Calu3 (cell line): Measurements from ENCODE around the gene AMBRA1. TPM values are rescaled to one million over a fixed set of nuclear protein-coding genes. Genes with fewer than 3 reads are reported as not detected.
A peak's percentile ranks its signal among the peaks of the same experiment; 100 is the strongest.

Experiments used
- BruUV-seq: library from RNA; stranded (reverse); fragments of 400-500 nt; replicated peaks from 2 replicates; lab custom pipeline; 2021; lab: Mats Ljungman, UMichigan
- CTCF ChIA-PET: fragments of 300-600 bp; sonication (Branson Sonifier 250); formaldehyde crosslinking; loops from one replicate; lab custom pipeline; 2022; ENCODE audit warnings: antibody characterized with exemption; lab: Charles Lee
- DNase-seq: peaks from one replicate; pipeline ENCODE4 v3.0.0; 2022
- H3K27ac Mint-ChIP-seq: one replicate; pipeline ENCODE4 v1.8.0; 2022; ENCODE audit warnings: mixed read lengths; ENCODE audit not compliant: unreplicated experiment
- H3K27me3 Mint-ChIP-seq: one replicate; pipeline ENCODE4 v1.8.0; 2022; ENCODE audit warnings: mixed read lengths; ENCODE audit not compliant: unreplicated experiment
- H3K36me3 Mint-ChIP-seq: one replicate; pipeline ENCODE4 v1.8.0; 2022; ENCODE audit warnings: mild to moderate bottlenecking, moderate library complexity, mixed read lengths; ENCODE audit not compliant: insufficient read depth, unreplicated experiment
- H3K4me1 Mint-ChIP-seq: one replicate; pipeline ENCODE4 v1.8.0; 2022; ENCODE audit warnings: mild to moderate bottlenecking, low read depth, mixed read lengths; ENCODE audit not compliant: unreplicated experiment
- H3K4me3 Mint-ChIP-seq: one replicate; pipeline ENCODE4 v1.8.0; 2022; ENCODE audit warnings: mild to moderate bottlenecking, low read depth, moderate library complexity, mixed read lengths; ENCODE audit not compliant: unreplicated experiment
- H3K9me3 Mint-ChIP-seq: one replicate; pipeline ENCODE4 v1.8.0; 2022; ENCODE audit warnings: low read depth, mixed read lengths; ENCODE audit not compliant: unreplicated experiment
- intact Hi-C: fragments of 100-400 bp; cut with micrococcal nuclease; formaldehyde crosslinking; loops from one replicate; pipeline ENCODE4 v1.10.0; 2022; ENCODE audit not compliant: unreplicated experiment
- total RNA-seq: library from RNA; stranded (reverse); gene quantifications from 2 replicates; pipeline ENCODE4 v1.2.3, GENCODE V29; 2022
- TF ChIP-seq, protein P1 (sequence below): fragments of 200-600 bp; IDR thresholded peaks from one replicate; pipeline ENCODE4 v1.8.0; 2022; ENCODE audit warnings: antibody characterized with exemption; ENCODE audit not compliant: unreplicated experiment

Gene AMBRA1
- total RNA-seq, 1 experiment from 2014 or later, result 35.0 TPM

DNA sequence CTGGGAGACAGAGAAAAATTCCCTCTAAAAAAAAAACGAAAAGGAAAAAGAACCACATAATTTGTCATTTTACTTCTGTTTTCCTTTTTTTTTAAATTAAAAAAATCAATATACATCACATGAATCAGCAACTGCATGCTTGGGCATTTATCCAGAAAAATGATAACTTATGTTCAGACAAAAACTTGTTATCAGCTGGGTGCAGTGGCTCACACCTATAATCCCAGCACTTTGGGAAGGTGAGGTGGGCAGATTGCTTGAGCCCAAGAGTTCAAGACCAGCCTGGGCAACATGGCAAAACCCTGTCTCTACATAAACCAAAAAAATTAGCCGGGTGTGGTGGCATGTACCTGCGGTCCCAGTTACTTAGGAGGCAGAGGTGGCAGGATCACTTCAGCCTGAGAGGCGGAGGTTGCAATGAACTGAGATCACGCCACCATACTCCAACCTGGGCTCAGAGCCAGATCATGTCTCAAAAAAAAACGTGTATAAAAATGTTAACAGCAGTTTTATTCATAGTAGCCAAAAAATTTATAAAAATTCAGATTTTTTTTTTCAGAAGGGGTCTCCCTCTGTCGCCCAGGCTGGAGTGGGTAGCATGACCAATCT is 28.5 kb downstream of the AMBRA1 start:
- CTCF ChIA-PET, result no interaction called here
- TF ChIP-seq, protein P1, sequence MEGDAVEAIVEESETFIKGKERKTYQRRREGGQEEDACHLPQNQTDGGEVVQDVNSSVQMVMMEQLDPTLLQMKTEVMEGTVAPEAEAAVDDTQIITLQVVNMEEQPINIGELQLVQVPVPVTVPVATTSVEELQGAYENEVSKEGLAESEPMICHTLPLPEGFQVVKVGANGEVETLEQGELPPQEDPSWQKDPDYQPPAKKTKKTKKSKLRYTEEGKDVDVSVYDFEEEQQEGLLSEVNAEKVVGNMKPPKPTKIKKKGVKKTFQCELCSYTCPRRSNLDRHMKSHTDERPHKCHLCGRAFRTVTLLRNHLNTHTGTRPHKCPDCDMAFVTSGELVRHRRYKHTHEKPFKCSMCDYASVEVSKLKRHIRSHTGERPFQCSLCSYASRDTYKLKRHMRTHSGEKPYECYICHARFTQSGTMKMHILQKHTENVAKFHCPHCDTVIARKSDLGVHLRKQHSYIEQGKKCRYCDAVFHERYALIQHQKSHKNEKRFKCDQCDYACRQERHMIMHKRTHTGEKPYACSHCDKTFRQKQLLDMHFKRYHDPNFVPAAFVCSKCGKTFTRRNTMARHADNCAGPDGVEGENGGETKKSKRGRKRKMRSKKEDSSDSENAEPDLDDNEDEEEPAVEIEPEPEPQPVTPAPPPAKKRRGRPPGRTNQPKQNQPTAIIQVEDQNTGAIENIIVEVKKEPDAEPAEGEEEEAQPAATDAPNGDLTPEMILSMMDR, result no peak
- intact Hi-C loops, result no loop called here
- Mint-ChIP-seq H3K36me3 (no peaks in the 10 kb centered on the region), H3K9me3 (no peaks in the 10 kb centered on the region), H3K27ac (no peak overlapping the region), H3K4me1 (peaks cover 24% of the 10 kb centered on the region), H3K4me3 (no peak overlapping the region), H3K27me3 (no peaks in the 10 kb centered on the region)
- BruUV-seq, result no TSS peak
- DNase-seq, result no peak

DNA sequence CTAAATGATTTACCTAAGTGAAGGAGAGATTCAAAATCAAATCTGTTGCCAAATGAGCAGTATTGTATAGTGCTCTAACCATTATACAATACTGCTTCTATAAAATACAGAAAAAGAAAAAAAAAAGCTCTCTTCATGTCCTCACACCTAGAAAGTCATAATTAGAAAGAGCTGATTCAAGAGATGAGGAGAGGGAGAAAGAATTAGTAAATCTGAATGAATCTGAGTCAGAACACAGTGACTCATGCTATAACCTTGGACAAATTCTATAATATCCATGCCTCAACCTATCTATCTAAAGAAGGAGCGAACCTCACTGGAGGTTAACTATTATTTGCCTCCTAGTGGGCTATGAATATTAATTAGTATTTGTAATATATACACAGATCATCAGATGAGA is 29.4 kb downstream of the AMBRA1 start:
- Mint-ChIP-seq H3K4me3 (no peak overlapping the region), H3K9me3 (no peaks in the 10 kb centered on the region), H3K4me1 (peaks cover 33% of the 10 kb centered on the region), H3K36me3 (no peaks in the 10 kb centered on the region), H3K27ac (no peak overlapping the region), H3K27me3 (no peaks in the 10 kb centered on the region)
- TF ChIP-seq, protein P1, result no peak
- intact Hi-C loops, result no loop called here
- CTCF ChIA-PET, result interaction anchor here (0.6 to 1.0 kb wide), 3 partner anchors 10 to 540 kb away, joined by 3 read pairs; no protein-coding TSS in a partner anchor
- no peak for DNase-seq
- no TSS peak for BruUV-seq

DNA sequence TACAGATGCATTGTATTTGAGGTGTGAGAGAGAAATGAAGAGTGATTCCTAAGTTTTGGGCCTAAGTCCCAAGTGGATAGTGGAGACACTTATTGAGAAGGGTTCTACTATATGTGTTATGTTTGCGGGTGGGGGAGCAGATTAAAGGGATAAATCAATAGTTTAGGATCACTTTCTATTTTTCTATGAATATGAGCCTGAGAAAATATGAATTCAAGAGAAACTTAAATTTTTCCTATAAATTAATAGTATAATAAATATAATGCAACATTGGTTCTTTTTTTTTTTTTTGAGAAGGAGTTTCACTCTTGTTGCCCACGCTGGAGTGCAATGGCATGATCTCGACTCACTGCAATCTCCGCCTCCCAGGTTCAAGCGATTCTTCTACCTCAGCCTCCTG is 31.3 kb downstream of the AMBRA1 start:
- H3K36me3 Mint-ChIP-seq, result peaks cover 7% of the 10 kb centered on the region
- no peak for DNase-seq
- H3K9me3 Mint-ChIP-seq, result no peaks in the 10 kb centered on the region
- no peaks in the 10 kb centered on the region for H3K27me3 Mint-ChIP-seq
- BruUV-seq, result no TSS peak
- peak overlapping the region; percentile 7 for H3K27ac Mint-ChIP-seq
- H3K4me3 Mint-ChIP-seq, result no peak overlapping the region
- H3K4me1 Mint-ChIP-seq, result peaks cover 48% of the 10 kb centered on the region
- intact Hi-C loops, result no loop called here
- CTCF ChIA-PET, result no interaction called here
- TF ChIP-seq, protein P1, result no peak

DNA sequence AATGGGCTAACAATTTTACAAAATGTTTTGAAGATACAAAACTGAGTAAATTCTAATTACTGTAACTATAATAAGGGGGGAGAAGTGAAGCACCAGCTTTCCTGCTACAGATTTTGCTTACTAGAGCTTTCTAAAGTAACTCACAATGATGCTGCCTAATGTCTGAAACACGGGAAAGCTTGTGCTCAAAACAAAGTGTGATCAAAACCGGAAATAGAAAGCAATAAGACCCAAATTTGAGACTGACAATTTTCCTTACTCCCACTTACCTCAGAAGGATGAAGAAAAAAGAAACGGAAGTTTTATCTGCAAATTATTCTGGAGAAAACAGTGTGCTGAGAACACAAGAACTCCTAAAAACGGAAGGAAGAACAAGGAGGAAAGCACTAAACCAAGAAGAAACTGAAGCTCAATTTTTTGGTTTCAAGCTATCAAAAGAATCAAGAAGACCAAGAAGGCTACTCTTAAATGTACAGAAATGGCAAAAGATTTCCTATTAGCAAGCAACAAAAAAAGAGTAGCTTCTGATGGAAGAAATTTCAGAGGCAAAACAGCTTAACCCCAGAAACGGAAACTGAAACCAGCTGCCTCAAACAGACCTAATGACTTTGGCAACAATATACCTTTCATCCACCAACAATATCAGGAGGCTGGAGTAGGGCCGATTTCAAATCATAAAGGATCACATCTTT is 33.4 kb downstream of the AMBRA1 start:
- TSS peak; percentile 68 for BruUV-seq
- peaks cover 54% of the 10 kb centered on the region for H3K4me1 Mint-ChIP-seq
- intact Hi-C loops, result no loop called here
- H3K27me3 Mint-ChIP-seq, result no peaks in the 10 kb centered on the region
- no peak for DNase-seq
- no peaks in the 10 kb centered on the region for H3K9me3 Mint-ChIP-seq
- CTCF ChIA-PET, result interaction anchor here (0.7 to 1.3 kb wide), 3 partner anchors 12 to 30 kb away, joined by 3 to 6 read pairs (median 3); no protein-coding TSS in a partner anchor
- peaks cover 7% of the 10 kb centered on the region for H3K36me3 Mint-ChIP-seq
- H3K4me3 Mint-ChIP-seq, result peak overlapping the region; percentile 74
- TF ChIP-seq, protein P1, result no peak
- H3K27ac Mint-ChIP-seq, result peak overlapping the region; percentile 72
